ENCODE measurements around the gene GNPDA2. TPM values are rescaled to one million over a fixed set of nuclear protein-coding genes. Genes with fewer than 3 reads are reported as not detected.

The GNPDA2 gene
- total RNA-seq, 1 donor from 2014 or later, result 8.4 TPM

- Histone ChIP-seq H3K36me3 (ENCODE audit: control insufficient read depth, insufficient read depth, low read length) (no peaks in the 10 kb centered on the region), H3K4me3 (ENCODE audit: low read depth, low read length) (no peak overlapping the region), H3K27me3 (ENCODE audit: control insufficient read depth, insufficient read depth, low read length) (no peaks in the 10 kb centered on the region)
- DNase-seq (ENCODE audit: low read depth) (no peak), FAIRE-seq (no peak)
- no peak for TF ChIP-seq CTCF (IDR thresholded peaks at IDR 0.05; ENCODE audit: insufficient read depth, low read length, severe bottlenecking)
Measured at GRCh38 chr4:44652002-44652401, 74.4 kb downstream of the GNPDA2 start.

Other genes with a start within 250 kb of the GNPDA2 start
- gene YIPF7, start 74.9 kb downstream of the GNPDA2 start, total RNA-seq, result 0.53 TPM in 1 of 2 replicates, not detected in the other
- 12.4 and 16.9 TPM in 2 replicates for gene GUF1, start 48.1 kb downstream of the GNPDA2 start, total RNA-seq